ENCODE measurements around the gene TIMM50. TPM values are rescaled to one million over a fixed set of nuclear protein-coding genes. Genes with fewer than 3 reads are reported as not detected.
A peak's percentile ranks its signal among the peaks of the same experiment; 100 is the strongest.

The TIMM50 gene
- total RNA-seq, 4 donors from 2014 or later = 21.7 to 54.0 (median 33.5) TPM

DNA sequence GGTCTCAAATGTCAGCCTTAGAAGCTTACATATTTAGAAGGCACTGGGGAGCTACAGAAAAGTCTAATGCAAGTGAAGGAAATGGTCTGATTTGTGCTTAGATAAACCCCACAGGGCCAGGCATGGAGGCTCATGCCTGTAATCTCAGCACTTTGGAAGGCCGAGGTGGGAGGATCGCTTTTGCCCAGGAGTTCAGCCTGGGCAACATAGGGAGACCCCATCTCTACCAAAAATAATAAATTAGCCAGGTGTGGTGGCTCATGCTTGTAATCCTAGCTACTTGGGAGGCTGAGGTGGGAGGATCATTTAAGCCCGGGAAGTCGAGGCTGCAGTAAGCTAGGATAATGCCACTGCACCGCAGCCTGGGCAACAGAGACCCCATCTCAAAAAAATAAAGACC, 15.4 kb downstream of the TIMM50 start:
- DNase-seq = no peak
- in situ Hi-C loops (cut with MboI; ENCODE audit: low pct_ligation_motif_present in 1 of 4, low pct_unique_long_range_greater_than_20kb in 1 of 4, low sequenced_read_pairs in 3 of 4) (no loop called here), intact Hi-C loops (cut with DNase I; ENCODE audit: low total_unique reads) (no loop called here)
- Histone ChIP-seq H3K4me1 (peaks cover 15 to 21% (median 19%) of the 10 kb centered on the region in 4 donors), H3K27me3 (peaks cover 52% of the 10 kb centered on the region), H3K27ac (no peak overlapping the region), H3K4me3 (no peak overlapping the region), H3K36me3 (peaks cover 0 to 2% (median 0%) of the 10 kb centered on the region in 4 donors), H3K9me3 (no peaks in the 10 kb centered on the region)
- no peak for TF ChIP-seq POLR2AphosphoS5 (IDR thresholded peaks at IDR 0.05)
- TF ChIP-seq, protein P1, sequence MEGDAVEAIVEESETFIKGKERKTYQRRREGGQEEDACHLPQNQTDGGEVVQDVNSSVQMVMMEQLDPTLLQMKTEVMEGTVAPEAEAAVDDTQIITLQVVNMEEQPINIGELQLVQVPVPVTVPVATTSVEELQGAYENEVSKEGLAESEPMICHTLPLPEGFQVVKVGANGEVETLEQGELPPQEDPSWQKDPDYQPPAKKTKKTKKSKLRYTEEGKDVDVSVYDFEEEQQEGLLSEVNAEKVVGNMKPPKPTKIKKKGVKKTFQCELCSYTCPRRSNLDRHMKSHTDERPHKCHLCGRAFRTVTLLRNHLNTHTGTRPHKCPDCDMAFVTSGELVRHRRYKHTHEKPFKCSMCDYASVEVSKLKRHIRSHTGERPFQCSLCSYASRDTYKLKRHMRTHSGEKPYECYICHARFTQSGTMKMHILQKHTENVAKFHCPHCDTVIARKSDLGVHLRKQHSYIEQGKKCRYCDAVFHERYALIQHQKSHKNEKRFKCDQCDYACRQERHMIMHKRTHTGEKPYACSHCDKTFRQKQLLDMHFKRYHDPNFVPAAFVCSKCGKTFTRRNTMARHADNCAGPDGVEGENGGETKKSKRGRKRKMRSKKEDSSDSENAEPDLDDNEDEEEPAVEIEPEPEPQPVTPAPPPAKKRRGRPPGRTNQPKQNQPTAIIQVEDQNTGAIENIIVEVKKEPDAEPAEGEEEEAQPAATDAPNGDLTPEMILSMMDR (IDR thresholded peaks at IDR 0.05) = no peak
- no peak for TF ChIP-seq EP300 (IDR thresholded peaks at IDR 0.05; ENCODE audit: low read depth)
- WGBS, 2 donors (ENCODE audit: low coverage in 1 of 2) = 80% methylated on average over 1 to 5 of the region's 5 CpGs

DNA sequence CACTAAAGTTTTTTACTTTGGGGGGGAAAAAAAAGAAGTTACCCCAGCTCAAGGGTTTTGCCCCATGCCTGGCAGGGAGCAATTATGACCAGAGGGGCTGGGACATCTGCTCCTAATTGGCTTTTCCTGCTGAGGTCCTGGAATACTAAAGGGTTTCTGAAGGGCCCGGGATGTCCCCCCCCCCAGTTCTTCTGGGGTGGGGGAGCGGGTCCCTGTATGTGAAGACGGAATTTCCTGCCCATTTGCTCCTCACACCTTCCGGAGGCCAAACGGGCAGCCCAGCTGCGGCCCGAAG, 17.0 kb downstream of the TIMM50 start:
- H3K27ac ChIP-seq = no peak overlapping the region
- 0% methylated on average over 6 to 7 of the region's 7 CpGs for WGBS, 2 donors (ENCODE audit: low coverage in 1 of 2)
- peaks cover 67% of the 10 kb centered on the region for H3K27me3 ChIP-seq
- H3K4me3 ChIP-seq = peak overlapping the region in 2 of 4 donors; percentile 6 to 23
- H3K9me3 ChIP-seq = no peaks in the 10 kb centered on the region
- peaks cover 15 to 22% (median 20%) of the 10 kb centered on the region in 4 donors for H3K4me1 ChIP-seq
- DNase-seq = no peak
- intact Hi-C loops (cut with DNase I; ENCODE audit: low total_unique reads) = no loop called here
- TF ChIP-seq POLR2AphosphoS5 (IDR thresholded peaks at IDR 0.05) (no peak), EP300 (IDR thresholded peaks at IDR 0.05; ENCODE audit: low read depth) (no peak), POLR2A (IDR thresholded peaks at IDR 0.05) (no peak)
- TF ChIP-seq, protein P1 (IDR thresholded peaks at IDR 0.05) = no peak
- H3K36me3 ChIP-seq = no peaks in the 10 kb centered on the region
- in situ Hi-C loops (cut with MboI; ENCODE audit: low pct_ligation_motif_present in 1 of 4, low pct_unique_long_range_greater_than_20kb in 1 of 4, low sequenced_read_pairs in 3 of 4) = no loop called here

DNA sequence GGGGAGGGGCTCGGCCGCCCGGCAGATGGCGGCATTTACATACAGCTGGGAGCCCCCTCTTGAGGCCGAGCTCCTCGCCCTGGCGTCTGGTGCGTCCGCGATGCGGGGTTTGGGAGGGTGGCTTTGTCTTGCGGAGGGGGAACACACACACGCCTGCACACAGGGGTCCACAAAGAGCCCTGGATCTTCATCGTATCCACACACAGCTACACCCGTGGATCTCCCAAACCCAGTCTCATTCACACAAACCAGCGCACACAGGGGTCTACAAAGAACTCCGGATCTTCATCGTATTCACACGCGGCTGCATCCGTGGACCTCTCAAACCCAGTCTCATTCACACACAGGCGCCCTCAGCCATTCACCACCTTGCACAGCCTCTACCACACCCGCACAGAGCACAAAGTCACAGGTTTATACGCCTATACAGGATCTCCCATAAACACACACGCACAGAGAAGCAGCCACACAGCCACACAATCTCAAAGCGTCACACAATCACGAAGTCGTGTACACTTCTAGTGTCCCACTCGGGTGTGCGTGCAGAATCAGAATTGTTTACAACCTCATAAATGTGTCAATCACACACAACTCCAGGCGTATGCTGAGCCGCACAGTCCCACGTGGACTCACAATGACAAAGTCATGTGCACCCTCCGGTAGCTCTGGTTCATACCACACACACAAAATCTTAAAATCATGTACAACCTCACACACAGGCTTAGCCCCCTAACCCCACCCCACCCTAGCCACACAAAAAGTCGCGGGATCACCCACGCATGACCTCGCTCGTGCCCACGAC, 17.6 kb downstream of the TIMM50 start:
- Histone ChIP-seq H3K27me3 (peaks cover 71% of the 10 kb centered on the region), H3K27ac (no peak overlapping the region), H3K9me3 (no peaks in the 10 kb centered on the region), H3K4me1 (peaks cover 15 to 25% (median 22%) of the 10 kb centered on the region in 4 donors), H3K4me3 (peak overlapping the region in 2 of 4 donors; percentile 6 to 23), H3K36me3 (no peaks in the 10 kb centered on the region)
- no peak for TF ChIP-seq EP300 (IDR thresholded peaks at IDR 0.05; ENCODE audit: low read depth)
- TF ChIP-seq, protein P1 (IDR thresholded peaks at IDR 0.05) = peak in 2 of 5 experiments; percentile 17 to 21
- DNase-seq = peak; percentile 49
- in situ Hi-C loops (cut with MboI; ENCODE audit: low pct_ligation_motif_present in 1 of 4, low pct_unique_long_range_greater_than_20kb in 1 of 4, low sequenced_read_pairs in 3 of 4) = no loop called here
- WGBS, 2 donors (ENCODE audit: low coverage in 1 of 2) = 0 to 3% methylated on average over 11 to 38 of the region's 40 CpGs
- intact Hi-C loops (cut with DNase I; ENCODE audit: low total_unique reads) = no loop called here

DNA sequence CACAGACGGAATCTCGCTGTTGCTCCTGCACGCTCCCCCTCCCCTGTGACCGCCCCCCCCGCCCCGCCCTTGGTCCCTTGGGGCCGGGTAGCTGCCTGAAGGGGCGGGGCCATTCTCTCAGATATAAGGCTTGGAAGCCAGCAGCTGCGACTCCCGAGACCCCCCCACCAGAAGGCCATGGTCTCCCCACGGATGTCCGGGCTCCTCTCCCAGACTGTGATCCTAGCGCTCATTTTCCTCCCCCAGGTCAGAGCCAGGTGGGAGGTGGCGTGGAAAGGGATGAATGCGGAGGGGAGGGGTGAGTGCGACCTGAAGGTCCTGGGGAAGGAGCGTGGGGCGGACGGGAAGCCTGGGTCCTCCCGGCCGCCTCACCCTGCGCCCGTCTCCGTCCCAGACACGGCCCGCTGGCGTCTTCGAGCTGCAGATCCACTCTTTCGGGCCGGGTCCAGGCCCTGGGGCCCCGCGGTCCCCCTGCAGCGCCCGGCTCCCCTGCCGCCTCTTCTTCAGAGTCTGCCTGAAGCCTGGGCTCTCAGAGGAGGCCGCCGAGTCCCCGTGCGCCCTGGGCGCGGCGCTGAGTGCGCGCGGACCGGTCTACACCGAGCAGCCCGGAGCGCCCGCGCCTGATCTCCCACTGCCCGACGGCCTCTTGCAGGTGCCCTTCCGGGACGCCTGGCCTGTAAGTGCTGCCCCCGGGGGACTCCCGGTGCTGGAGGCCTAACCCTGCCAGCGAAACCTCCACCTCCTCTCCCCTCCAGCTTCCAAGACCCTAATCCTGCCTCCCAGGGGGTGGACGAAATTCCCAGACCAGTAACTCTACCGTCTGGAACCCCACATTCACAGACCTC, 18.4 kb downstream of the TIMM50 start, which contains the start of gene DLL3:
TSS of gene DLL3 (plus strand) at position 150 of the 845 bp plus-strand sequence. CDS start at position 178, 28 bp downstream.
- H3K27me3 ChIP-seq = peaks cover 80% of the 10 kb centered on the region
- H3K4me1 ChIP-seq = peaks cover 15 to 25% (median 22%) of the 10 kb centered on the region in 4 donors
- TF ChIP-seq POLR2AphosphoS5 (IDR thresholded peaks at IDR 0.05) (no peak), POLR2A (IDR thresholded peaks at IDR 0.05) (no peak), EP300 (IDR thresholded peaks at IDR 0.05; ENCODE audit: low read depth) (no peak)
- TF ChIP-seq, protein P1 (IDR thresholded peaks at IDR 0.05) = no peak
- no peak for DNase-seq
- 3% methylated on average over 35 of the region's 60 CpGs; no CpG with 5 or more reads in 1 of the 2 donors for WGBS, 2 donors (ENCODE audit: low coverage in 1 of 2)
- peak within 1 kb of the TSS in 2 of 4 donors; percentile 6 to 23 for H3K4me3 ChIP-seq
- no peak within 1 kb of the TSS for H3K27ac ChIP-seq
- in situ Hi-C loops (cut with MboI; ENCODE audit: low pct_ligation_motif_present in 1 of 4, low pct_unique_long_range_greater_than_20kb in 1 of 4, low sequenced_read_pairs in 3 of 4) (no loop called here), intact Hi-C loops (cut with DNase I; ENCODE audit: low total_unique reads) (no loop called here)
- no peaks in the 10 kb centered on the region for H3K9me3 ChIP-seq
- no peaks in the 10 kb centered on the region for H3K36me3 ChIP-seq
